Ectodermal cell (in vitro differentiated cells): ENCODE measurements around the gene UBE3C.

Experiments
- H3K27ac ChIP-seq: 2 replicates; pipeline ENCODE4 v1.7.0; 2013; ENCODE audit warnings: mild to moderate bottlenecking, low read depth, low read length; ENCODE audit not compliant: insufficient read depth, poor library complexity, severe bottlenecking
- H3K27me3 ChIP-seq: 2 replicates; pipeline ENCODE4 v1.7.0; 2013; ENCODE audit warnings: mild to moderate bottlenecking, low read length; ENCODE audit not compliant: insufficient read depth, control insufficient read depth, poor library complexity, severe bottlenecking
- H3K36me3 ChIP-seq: one replicate; pipeline ENCODE4 v1.7.0; 2013; ENCODE audit warnings: low read length; ENCODE audit not compliant: control insufficient read depth, insufficient read depth
- H3K4me1 ChIP-seq: one replicate; pipeline ENCODE4 v1.7.0; 2013; ENCODE audit warnings: low read length; ENCODE audit not compliant: control insufficient read depth, insufficient read depth
- H3K4me3 ChIP-seq: 2 replicates; pipeline ENCODE4 v1.7.0; 2013; ENCODE audit warnings: low read depth, low read length, control low read depth; ENCODE audit not compliant: insufficient read depth
- H3K9me3 ChIP-seq: 2 replicates; pipeline ENCODE4 v1.7.0; 2013; ENCODE audit warnings: mild to moderate bottlenecking, low read length, moderate library complexity; ENCODE audit not compliant: control insufficient read depth
- WGBS, 2 experiments: methylation state at CpG; one replicate each; pipeline ENCODE4 v1.1.7; 2013; ENCODE audit warnings: missing lambda C conversion rate in 2 of 2; 5-methylcytosine and 5-hydroxymethylcytosine counted together

UBE3C gene

DNA sequence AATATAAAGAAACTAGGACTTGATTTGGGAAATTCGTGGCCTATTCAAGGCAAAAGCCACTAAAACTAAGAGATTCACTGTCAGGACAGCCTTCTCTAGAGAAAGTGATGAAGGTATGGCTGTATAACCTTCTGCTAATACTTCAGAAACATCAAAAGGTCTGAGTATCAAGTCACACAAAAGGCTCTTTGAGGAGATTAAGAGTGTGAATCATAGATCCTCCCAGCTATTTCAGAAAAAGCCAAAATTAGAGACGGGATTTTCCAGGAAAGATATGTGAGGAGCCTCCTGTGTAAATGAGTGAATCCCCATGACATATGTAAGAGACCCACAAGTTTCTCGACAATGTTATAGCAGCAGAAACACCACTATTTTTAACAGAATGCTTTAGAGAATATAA is 56.2 kb downstream of the UBE3C start:
- Histone ChIP-seq H3K9me3 (no peaks in the 10 kb centered on the region), H3K4me1 (no peaks in the 10 kb centered on the region), H3K27me3 (no peaks in the 10 kb centered on the region), H3K27ac (no peak overlapping the region), H3K4me3 (no peak overlapping the region), H3K36me3 (peaks cover 22% of the 10 kb centered on the region)
- 92 to 95% methylated on average over 2 to 3 of the region's 3 CpGs for WGBS, 2 experiments

DNA sequence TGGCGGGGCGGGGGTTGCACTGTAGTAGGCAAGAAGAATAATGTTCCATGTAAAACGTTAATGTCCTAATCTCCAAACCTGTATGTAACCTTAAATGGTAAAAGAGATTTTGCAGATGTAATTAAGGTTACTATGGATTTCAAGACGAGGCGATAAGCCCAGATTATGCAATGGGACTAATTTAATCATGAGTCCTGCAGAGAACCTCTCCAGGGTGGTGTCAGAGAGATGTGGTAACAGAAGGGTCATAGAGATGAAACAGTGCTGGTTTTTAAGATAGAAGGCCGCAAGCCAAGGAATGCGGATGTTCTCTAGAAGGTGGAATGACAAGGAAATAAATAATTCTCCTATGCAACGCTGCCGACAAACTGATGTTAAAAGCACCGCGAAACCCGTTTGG is 57.1 kb downstream of the UBE3C start:
- H3K27ac ChIP-seq, result no peak overlapping the region
- H3K9me3 ChIP-seq, result no peaks in the 10 kb centered on the region
- 94 to 97% methylated on average over 12 of the region's 12 CpGs for WGBS, 2 experiments
- H3K36me3 ChIP-seq, result peaks cover 16% of the 10 kb centered on the region
- no peak overlapping the region for H3K4me3 ChIP-seq
- H3K27me3 ChIP-seq, result no peaks in the 10 kb centered on the region
- no peaks in the 10 kb centered on the region for H3K4me1 ChIP-seq

DNA sequence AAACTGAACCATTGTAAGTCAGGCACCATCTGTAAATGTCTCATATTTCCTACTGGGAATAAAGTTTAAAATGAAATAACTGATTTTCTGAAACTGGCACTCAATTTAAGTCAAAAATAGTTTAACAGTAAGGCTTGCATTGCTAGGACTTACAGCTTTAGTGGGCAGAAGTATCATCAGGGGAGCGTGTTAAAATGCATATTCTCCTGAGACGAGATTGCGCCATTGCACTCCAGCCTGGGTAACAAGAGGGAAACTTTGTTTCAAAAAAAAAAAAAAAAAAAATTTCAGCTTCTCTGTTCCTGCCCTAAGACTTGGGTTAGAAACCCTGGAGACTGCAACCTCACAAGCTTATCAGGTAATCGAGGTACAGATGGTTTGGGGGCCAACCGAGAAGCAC is 65.4 kb downstream of the UBE3C start:
- no peak overlapping the region for H3K4me3 ChIP-seq
- no peaks in the 10 kb centered on the region for H3K4me1 ChIP-seq

DNA sequence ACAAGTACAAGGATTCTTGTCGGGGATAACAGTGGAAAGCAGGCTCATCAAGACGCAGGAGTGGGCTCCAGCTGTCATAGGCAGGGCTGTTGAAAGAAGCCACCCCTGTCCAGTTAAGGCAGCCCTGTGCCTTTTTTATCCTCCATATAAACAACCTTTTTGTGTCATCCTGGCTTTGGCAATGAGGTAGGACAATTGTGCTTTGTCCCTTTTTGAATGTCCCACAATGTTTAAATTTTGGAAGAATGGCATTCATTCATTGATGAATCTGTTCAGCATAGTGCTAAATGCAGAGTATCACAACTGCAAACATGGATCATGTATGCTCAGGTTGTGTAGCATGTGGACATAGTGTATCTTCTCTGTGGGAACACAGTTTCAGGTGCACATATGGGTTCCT is 66.7 kb downstream of the UBE3C start:
- Histone ChIP-seq H3K4me1 (no peaks in the 10 kb centered on the region), H3K9me3 (no peaks in the 10 kb centered on the region), H3K27me3 (no peaks in the 10 kb centered on the region), H3K36me3 (peaks cover 12% of the 10 kb centered on the region), H3K27ac (no peak overlapping the region), H3K4me3 (no peak overlapping the region)
- 96% methylated on average over 2 of the region's 2 CpGs for WGBS, 2 experiments

More for the DNA sequence above, 65.4 kb downstream of the UBE3C start:
- Histone ChIP-seq H3K36me3 (peaks cover 12% of the 10 kb centered on the region), H3K9me3 (no peaks in the 10 kb centered on the region), H3K27ac (no peak overlapping the region), H3K27me3 (no peaks in the 10 kb centered on the region)
- 93 to 96% methylated on average over 5 of the region's 5 CpGs for WGBS, 2 experiments

DNA sequence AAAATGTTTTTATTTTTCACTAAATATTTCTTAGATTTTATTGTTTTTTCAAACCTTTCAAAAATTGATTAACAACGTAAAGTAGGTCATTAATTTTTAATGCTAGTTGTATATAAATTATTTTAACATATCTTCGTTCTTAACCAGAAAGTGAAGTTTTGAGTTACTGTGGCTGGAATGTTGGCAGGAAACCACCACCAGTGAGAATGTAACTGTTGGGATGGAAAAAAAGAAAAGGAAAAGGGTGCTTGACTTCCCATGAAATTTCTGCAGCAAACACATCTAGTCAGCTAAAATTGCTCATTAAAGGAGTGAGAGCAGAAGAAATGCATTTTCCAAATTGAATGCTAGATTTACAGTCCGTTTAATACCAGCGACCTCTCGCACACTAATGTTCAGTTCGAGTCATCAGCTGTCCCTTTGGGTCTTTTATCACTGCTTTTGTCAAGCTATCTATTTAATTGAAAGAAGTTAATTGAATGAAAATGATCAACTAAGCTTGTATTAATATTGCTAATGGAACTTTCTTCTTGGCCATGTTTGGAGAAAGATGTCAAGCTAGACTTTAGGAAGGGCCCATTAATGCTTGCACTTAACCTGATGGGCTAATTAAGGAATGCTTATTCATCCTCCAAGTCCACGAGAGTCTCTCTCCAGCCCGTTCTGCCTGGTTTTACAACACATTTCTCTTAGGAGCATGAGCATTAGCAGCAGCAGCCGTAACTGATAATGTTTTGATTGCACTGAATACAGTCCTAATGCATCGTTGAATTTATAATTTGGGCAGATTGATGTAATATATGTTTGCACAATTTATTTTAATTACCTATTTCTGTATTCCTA is 70.1 kb downstream of the UBE3C start:
- Histone ChIP-seq H3K27ac (no peak overlapping the region), H3K36me3 (peaks cover 5% of the 10 kb centered on the region), H3K4me1 (no peaks in the 10 kb centered on the region), H3K9me3 (no peaks in the 10 kb centered on the region), H3K4me3 (no peak overlapping the region), H3K27me3 (no peaks in the 10 kb centered on the region)
- WGBS, 2 experiments, result 94 to 95% methylated on average over 9 of the region's 10 CpGs

DNA sequence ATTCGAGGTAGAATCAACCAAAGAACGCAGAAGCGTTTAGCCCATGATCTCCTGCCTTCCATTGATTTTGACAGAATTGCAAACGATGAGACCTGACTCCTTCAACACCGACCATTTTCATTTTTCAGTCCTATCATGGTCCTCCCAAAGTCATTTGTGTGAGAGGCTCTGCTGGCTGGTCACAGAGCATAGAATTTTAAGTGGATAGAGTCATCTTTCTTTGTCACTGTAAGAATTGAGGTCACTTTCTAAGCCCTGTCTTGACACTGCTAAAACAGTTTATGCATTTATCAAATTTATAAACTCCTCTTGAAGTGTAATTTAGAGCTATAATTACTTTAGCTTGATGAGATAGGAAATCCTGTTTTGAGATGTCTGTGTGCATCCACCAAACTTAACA is 72.0 kb downstream of the UBE3C start:
- Histone ChIP-seq H3K9me3 (no peaks in the 10 kb centered on the region), H3K4me1 (no peaks in the 10 kb centered on the region), H3K27ac (no peak overlapping the region), H3K36me3 (peaks cover 5% of the 10 kb centered on the region), H3K27me3 (no peaks in the 10 kb centered on the region), H3K4me3 (no peak overlapping the region)
- 94 to 97% methylated on average over 5 of the region's 5 CpGs for WGBS, 2 experiments

DNA sequence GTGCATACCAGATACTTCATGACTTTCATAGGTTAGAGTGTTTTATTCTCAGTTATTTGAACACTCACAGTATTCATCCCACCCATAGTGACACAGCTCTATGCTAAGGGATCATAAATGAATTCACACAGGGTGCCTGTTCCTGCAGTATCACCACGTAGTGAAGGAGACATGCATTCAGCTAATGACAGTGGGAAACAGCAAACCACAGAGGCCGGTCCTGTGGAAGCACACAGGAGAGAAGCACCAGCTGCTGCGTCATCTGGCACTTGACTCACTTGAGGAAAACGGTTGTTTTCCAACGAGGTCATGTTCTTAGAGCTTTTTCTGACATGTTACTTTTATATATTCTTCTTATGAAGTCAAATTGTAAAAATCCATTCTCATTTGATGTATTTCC is 73.0 kb downstream of the UBE3C start:
- H3K4me1 ChIP-seq, result no peaks in the 10 kb centered on the region
- WGBS, 2 experiments, result 94 to 97% methylated on average over 5 of the region's 5 CpGs

DNA sequence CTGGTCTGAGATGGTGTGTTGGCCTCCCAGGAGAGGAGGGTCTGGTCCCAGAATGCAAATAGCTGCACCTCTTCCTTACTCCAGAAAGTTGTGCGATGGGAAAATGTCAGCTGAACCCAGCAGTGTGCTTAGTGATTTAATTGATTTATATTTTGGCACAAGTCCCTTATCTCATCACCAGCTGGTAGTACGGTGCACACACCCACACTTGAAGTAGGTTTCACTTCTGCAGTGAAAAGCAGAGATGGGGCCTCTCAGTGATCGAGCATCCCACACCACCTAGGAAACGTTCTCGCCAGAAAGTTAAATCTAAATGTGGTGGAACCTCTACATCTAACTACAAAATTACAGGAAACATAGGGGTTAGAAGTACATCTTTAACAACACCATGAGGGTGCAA is 80.4 kb downstream of the UBE3C start:
- H3K27ac ChIP-seq, result no peak overlapping the region
- no peaks in the 10 kb centered on the region for H3K9me3 ChIP-seq
- H3K4me1 ChIP-seq, result no peaks in the 10 kb centered on the region
- H3K36me3 ChIP-seq, result peaks cover 6% of the 10 kb centered on the region
- H3K27me3 ChIP-seq, result no peaks in the 10 kb centered on the region
- WGBS, 2 experiments, result 92 to 100% methylated on average over 2 to 5 of the region's 5 CpGs
- no peak overlapping the region for H3K4me3 ChIP-seq

More for the DNA sequence above, 73.0 kb downstream of the UBE3C start:
- Histone ChIP-seq H3K4me3 (no peak overlapping the region), H3K9me3 (no peaks in the 10 kb centered on the region), H3K27me3 (no peaks in the 10 kb centered on the region), H3K36me3 (peaks cover 5% of the 10 kb centered on the region), H3K27ac (no peak overlapping the region)

DNA sequence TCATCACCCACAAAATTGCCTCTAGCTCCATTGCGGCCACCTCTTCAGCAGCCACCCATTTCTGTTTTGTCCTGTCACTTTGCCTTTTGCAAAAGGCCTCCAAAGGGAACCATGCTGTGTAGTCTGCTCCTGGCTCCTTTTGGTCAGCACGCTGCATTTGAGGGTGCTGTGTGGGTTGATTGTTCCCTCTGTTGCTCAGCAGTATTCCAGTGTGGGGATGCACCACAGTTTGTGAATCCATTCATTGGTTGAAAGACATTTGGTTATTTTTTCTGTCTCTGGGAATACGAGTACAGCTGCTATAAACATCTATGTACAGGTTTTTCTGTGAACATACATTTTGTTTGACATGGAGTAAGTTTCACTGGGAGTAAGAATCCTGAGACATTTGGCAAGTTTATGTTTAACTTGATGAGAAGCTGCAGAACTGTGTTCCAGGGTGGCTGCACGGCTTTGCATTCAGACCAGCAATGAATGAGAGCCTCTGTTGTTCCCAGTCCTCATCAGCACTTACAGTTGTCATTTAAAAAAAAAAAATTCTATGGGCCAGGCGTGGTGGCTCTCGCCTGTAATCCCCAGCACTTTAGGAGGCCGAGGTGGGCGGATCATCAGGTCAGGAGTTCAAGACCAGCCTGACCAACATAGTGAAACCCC is 82.3 kb downstream of the UBE3C start:
- Histone ChIP-seq H3K4me3 (no peak overlapping the region), H3K9me3 (no peaks in the 10 kb centered on the region), H3K27ac (no peak overlapping the region), H3K4me1 (no peaks in the 10 kb centered on the region), H3K27me3 (no peaks in the 10 kb centered on the region), H3K36me3 (peaks cover 12% of the 10 kb centered on the region)
- WGBS, 2 experiments, result 88 to 93% methylated on average over 8 of the region's 8 CpGs

DNA sequence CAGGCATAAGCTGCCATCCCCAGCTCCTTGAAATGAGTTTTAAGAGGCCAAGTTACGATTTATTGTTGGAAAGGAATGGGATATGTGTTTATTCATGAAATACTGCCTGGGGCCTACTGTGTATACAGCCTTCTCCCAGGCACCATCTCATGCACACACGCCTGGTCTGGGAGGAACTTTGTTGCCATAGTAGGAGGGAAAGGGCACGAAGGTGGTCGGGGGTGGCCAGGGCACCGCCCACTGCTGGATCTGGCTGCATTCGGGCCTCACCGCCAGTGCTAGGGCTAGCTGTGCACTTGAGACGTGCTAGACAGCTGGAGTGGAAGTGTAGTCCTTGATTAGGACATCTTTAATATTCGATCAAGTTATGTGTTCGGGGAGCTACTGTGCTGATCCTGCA is 84.0 kb downstream of the UBE3C start:
- no peak overlapping the region for H3K27ac ChIP-seq
- H3K36me3 ChIP-seq, result peaks cover 12% of the 10 kb centered on the region
- H3K9me3 ChIP-seq, result no peaks in the 10 kb centered on the region
- no peak overlapping the region for H3K4me3 ChIP-seq
- 96 to 97% methylated on average over 10 of the region's 10 CpGs for WGBS, 2 experiments
- no peaks in the 10 kb centered on the region for H3K4me1 ChIP-seq
- no peaks in the 10 kb centered on the region for H3K27me3 ChIP-seq
